ENCODE measurements around the gene HSF5.
"Not testable (repeated sequence)": the region's sequence is repeated elsewhere in the genome, so short reads cannot be mapped to it uniquely, and the experiment has no call there.

HSF5 gene

GRCh38 chr17:58481798-58482197, 6.4 kb downstream of the HSF5 start:
- not testable (repeated sequence) for DNase-seq (ENCODE audit: low spot score)

- DNase-seq (ENCODE audit: low spot score): no peak
These were observed 8.1 kb downstream of the HSF5 start for GRCh38 chr17:58480090-58480489.

- DNase-seq (ENCODE audit: low spot score): no peak
These were observed 11.4 kb downstream of the HSF5 start for GRCh38 chr17:58476812-58477211.

GRCh38 chr17:58475985-58476384, 12.2 kb downstream of the HSF5 start:
- no peak for DNase-seq (ENCODE audit: low spot score)

- DNase-seq (ENCODE audit: low spot score): no peak
These were observed 17.9 kb downstream of the HSF5 start for GRCh38 chr17:58470356-58470755.

- no peak for DNase-seq (ENCODE audit: low spot score)
These were observed 19.3 kb downstream of the HSF5 start for GRCh38 chr17:58468944-58469343.

GRCh38 chr17:58455491-58455890, 32.7 kb downstream of the HSF5 start:
- DNase-seq (ENCODE audit: low spot score): no peak

GRCh38 chr17:58452738-58453137, 35.5 kb downstream of the HSF5 start:
- DNase-seq (ENCODE audit: low spot score): no peak

GRCh38 chr17:58447039-58447975, 40.9 kb downstream of the HSF5 start:
- DNase-seq (ENCODE audit: low spot score): peak; percentile 64

GRCh38 chr17:58446086-58446485, 42.1 kb downstream of the HSF5 start:
- no peak for DNase-seq (ENCODE audit: low spot score)

- DNase-seq (ENCODE audit: low spot score): no peak
These were observed 51.4 kb downstream of the HSF5 start for GRCh38 chr17:58436805-58437239.

GRCh38 chr17:58436245-58436644, 52.0 kb downstream of the HSF5 start:
- DNase-seq (ENCODE audit: low spot score): no peak

- DNase-seq (ENCODE audit: low spot score): no peak
These were observed 55.2 kb downstream of the HSF5 start for GRCh38 chr17:58432806-58433573.

- DNase-seq (ENCODE audit: low spot score): no peak
These were observed 60.4 kb downstream of the HSF5 start for GRCh38 chr17:58427807-58428206.

- DNase-seq (ENCODE audit: low spot score): no peak
These were observed 66.5 kb downstream of the HSF5 start for GRCh38 chr17:58421711-58422110.

- no peak for DNase-seq (ENCODE audit: low spot score)
These were observed 67.4 kb downstream of the HSF5 start for GRCh38 chr17:58420827-58421226.

- DNase-seq (ENCODE audit: low spot score): peak; percentile 92
These were observed 70.7 kb downstream of the HSF5 start, which contains the start of gene RNF43 for GRCh38 chr17:58417300-58418092. Gene RNF43 (minus strand): TSS chr17:58417534. CDS start chr17:58415577, 1,957 bp downstream.

- no peak for DNase-seq (ENCODE audit: low spot score)
These were observed 71.3 kb downstream of the HSF5 start for GRCh38 chr17:58416937-58417299.

- no peak for DNase-seq (ENCODE audit: low spot score)
These were observed 71.8 kb downstream of the HSF5 start for GRCh38 chr17:58416396-58416795.

- DNase-seq (ENCODE audit: low spot score): no peak
These were observed 72.7 kb downstream of the HSF5 start for GRCh38 chr17:58415371-58416055.

- DNase-seq (ENCODE audit: low spot score): no peak
These were observed 73.6 kb downstream of the HSF5 start for GRCh38 chr17:58414596-58414997.

GRCh38 chr17:58413684-58414083, 74.5 kb downstream of the HSF5 start:
- no peak for DNase-seq (ENCODE audit: low spot score)
